Ureter (tissue), 1 donor: ENCODE measurements around the gene SYNDIG1L. TPM values are rescaled to one million over a fixed set of nuclear protein-coding genes. Genes with fewer than 3 reads are reported as not detected.
"Not testable (repeated sequence)": the region's sequence is repeated elsewhere in the genome, so short reads cannot be mapped to it uniquely, and the experiment has no call there.

ENCODE experiments used
- DNase-seq: peaks from one replicate; pipeline ENCODE4 v3.0.0-alpha.2; 2020; ENCODE audit warnings: low spot score
- total RNA-seq: library from RNA; stranded (reverse); gene quantifications from one replicate; pipeline ENCODE4 v1.2.4, GENCODE V29; 2023
- donor health status: DM: yes; HTN: yes; CAD: no.

The SYNDIG1L gene
- 0.18 TPM for total RNA-seq

GRCh38 chr14:74426202-74426582 lies at the start of gene SYNDIG1L:
Gene SYNDIG1L, minus strand, starts transcription at chr14:74426210. Its CDS starts 16,466 bp downstream, at chr14:74409744.
- no peak for DNase-seq

GRCh38 chr14:74475678-74476077 lies 49.7 kb upstream of the SYNDIG1L start:
- DNase-seq, result no peak

DNA sequence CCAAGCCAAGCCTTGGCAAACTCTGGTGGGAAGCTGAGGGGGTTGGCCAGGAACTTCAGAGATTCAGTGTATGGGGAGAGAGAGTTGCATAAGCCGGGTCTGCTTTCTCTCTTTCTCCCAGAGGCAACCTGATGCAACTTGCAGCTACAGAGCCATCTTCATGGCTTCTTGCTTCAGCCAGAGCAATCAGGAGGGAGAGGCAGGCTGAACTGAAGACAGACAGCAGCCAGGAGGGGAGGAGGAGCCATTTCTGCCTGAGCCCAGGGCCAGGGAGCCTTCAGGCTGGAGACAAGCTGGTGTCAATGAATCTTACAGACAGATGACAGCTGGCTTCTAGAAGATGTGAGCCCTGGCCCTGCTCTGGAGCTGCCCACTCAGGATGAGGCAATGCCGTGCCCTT lies 48.4 kb upstream of the SYNDIG1L start:
- no peak for DNase-seq

DNA sequence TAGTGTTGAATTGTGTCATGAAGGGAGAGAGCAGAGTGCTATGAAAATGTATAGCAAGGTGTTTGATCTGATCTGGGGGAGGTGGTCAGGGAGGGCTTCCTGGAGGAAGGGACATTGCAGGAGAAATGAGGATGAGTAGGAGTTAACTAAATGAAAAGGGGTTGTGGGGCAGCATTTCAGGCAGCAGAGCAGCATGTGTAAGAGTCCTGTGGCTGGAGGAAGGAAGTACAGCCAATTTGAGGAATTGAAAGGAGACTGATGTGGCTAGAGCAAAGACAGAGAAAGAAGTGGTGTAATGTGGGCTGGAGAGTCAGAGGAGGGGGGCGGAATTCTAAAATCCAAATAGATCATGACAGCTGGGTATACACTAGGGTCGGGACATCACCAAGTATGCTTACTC lies 46.6 kb upstream of the SYNDIG1L start:
- DNase-seq, result no peak

DNA sequence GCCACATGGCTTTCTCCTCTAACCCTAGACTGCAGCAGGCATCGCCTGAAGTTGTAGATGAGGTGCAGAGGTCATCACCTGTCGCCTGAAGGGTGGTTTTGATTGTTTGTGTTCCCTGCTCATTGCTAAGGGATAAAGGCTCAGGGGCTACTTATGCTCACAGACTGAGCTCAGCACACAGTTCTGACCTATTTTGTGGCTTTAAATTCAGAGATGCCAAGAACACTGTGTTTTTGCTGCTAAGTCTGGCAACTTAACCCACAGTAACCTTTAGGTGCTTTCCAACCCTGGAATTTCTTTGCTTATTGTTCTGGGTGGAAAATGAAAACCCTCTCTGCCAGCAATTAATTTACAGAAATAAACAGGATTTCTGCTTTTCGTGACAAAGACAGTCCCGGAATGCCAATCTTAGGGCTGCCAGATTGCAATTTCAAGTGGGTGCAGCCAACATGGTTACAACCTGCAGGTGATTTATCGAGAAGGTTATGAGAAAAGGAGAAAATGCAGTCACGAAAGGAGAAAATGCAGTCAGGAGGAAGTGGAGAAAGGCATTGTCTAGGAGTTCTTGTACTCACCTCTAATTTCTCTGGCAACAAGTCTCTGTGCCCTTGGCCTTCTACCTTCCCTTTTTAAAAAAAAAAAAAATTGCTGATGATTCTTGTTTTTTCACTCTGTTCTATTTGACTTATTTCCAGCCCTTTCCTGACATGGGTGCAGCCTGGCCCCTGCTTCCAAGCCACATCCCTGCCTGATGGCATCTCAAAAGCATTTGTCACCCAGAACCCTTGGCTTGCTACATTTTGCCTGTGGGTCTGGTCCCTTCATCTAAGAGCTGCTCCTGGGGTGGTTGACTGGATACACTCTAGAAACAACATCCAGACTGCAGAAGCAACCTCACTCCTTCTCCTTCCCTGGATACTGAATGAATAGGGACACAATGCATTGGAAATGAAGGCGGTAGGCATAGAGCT lies 43.8 kb upstream of the SYNDIG1L start:
- DNase-seq, result peak; percentile 18

DNA sequence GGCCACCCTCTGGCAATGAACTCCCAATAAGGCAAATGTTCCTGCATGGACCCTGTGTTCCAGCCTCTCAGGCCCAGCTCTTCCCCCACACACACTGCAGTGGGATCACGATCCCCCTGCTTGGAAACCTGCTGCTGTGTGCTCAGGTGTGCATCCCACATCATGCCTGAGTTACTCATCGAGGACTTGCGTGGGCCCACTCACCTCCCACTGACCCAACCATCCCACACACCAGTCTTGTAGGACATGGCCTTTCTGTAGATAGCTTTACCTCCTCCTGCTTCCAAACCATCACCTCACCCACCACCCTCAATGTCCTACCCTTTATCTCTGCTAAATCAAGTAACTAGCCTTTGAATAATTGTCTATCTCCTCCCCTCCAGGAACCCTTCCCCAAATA lies 42.5 kb upstream of the SYNDIG1L start:
- no peak for DNase-seq

- no peak for DNase-seq
These were observed 39.3 kb upstream of the SYNDIG1L start for GRCh38 chr14:74465335-74465734.

GRCh38 chr14:74464785-74465184 lies 38.8 kb upstream of the SYNDIG1L start:
- DNase-seq, result no peak

- DNase-seq, result no peak
These were observed 37.7 kb upstream of the SYNDIG1L start for GRCh38 chr14:74463697-74464096.

GRCh38 chr14:74462993-74463392 lies 37.0 kb upstream of the SYNDIG1L start:
- DNase-seq, result no peak

GRCh38 chr14:74459976-74460375 lies 34.0 kb upstream of the SYNDIG1L start:
- DNase-seq, result no peak

- peak; percentile 39 for DNase-seq
These were observed 33.4 kb upstream of the SYNDIG1L start for GRCh38 chr14:74459289-74459946.

DNA sequence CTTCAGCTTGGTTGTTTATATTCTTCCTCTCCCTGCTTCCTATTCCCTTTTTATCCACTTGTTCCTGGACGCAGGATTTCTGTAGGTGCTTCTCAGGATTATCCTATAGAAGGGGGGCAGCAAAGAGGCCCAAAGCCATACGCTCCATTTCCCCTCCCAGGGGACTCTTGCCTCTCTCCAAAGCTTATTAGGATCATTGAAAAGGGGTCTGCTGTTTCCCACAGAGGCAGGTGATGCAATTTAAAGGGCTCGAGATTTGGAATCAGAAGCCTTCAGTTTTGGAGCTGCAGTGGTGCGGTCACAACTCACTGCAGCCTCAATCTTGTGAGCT lies 31.5 kb upstream of the SYNDIG1L start:
- no peak for DNase-seq

DNA sequence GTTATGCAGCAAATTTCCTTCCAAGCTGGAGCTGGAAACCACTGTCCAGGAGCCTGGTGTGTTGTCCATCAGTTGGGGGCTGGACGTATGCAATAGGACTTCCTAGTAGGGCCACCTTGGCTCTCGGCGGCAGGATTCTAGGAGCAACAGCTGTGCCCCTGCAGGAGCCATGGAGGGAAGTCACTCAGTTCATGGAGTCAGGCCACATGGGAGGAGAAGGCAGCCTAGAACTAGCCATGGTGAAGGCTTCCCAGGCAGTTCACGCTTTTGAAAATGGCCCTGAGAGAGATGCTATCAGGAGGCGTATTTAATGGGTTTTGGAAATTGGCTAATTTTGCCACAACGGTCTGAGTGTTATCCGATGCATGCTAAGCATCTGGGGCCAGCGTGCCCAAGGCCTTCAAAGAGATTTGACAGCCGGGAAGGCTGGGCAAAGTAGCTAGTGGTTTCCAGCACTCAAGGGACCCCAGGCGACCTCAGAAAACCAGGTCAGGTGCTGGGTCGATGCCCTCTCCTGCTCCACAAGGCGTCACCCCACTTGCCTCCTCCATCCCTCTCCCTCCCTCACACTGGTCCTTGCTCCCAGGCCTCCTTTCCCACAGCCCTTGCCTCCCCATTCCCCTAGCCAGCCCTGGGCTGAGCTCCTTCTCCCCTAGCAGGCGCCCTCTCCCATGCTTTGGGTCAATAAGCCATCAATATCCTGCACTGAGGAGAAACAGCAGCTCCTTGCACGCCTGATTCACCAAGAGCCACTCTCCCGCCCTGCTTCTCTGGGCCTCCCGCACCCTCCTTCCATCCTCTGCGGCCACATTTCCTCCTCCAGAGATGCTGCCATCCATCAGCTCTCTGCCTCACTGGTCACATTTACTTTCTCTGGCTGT lies 30.9 kb upstream of the SYNDIG1L start:
- DNase-seq, result peak; percentile 26

DNA sequence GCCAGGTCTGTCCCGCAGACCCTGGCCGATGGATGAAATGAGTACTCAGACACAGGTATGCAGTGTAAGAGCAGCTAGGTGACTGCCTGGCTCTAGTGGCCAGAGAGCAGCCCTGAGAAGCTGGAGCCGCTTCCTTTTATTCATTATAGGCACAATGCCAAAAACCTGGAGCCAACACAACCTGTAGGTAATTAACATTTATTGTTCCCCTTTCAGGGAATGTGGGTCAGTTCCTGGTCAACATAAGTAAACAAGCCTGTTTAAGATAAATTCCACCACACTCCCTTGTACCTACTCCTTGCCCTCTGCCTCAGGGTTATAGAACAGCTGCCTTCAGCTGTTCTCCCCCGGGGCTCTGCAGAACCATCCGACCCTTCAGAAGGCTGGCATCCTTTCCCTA lies 28.4 kb upstream of the SYNDIG1L start:
- not testable (repeated sequence) for DNase-seq

- DNase-seq, result no peak
These were observed 18.9 kb upstream of the SYNDIG1L start for GRCh38 chr14:74444866-74445265.

GRCh38 chr14:74442757-74443156 lies 16.7 kb upstream of the SYNDIG1L start:
- no peak for DNase-seq

GRCh38 chr14:74441113-74441512 lies 15.1 kb upstream of the SYNDIG1L start:
- no peak for DNase-seq

- no peak for DNase-seq
These were observed 12.4 kb upstream of the SYNDIG1L start for GRCh38 chr14:74438351-74438915.

GRCh38 chr14:74437496-74438053 lies 11.6 kb upstream of the SYNDIG1L start:
- DNase-seq, result no peak

DNA sequence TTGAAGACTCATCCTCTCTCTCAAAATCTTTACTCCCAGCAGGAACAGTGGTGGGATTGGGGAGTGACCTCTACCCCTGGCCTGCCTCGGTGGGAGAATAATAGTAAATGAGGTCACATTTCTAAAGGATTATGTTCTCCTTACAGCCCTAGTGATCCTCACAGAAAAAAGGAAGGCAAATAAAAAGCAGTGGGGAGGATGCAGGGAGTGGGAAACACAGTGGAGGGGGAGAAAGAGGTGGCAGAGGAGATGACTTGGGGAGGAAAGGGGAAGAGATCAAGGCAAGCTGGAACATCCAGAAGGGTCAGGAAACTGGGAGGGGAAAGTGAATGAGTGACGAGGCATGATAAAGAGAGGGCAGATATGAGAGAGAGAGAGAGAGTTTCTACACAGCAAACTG lies 8.3 kb upstream of the SYNDIG1L start:
- no peak for DNase-seq
